HL-60/S4 (cell line): ENCODE data around the gene CSTPP1.

Experiments
- in situ Hi-C: fragments of 300-500 bp; cut with MboI; formaldehyde crosslinking; loops from 2 replicates; pipeline ENCODE4 v1.14.3; 2022; ENCODE audit warnings: low sequenced_read_pairs

CSTPP1 gene

GRCh38 chr11:47121731-47122130, 185.2 kb downstream of the CSTPP1 start:
- in situ Hi-C loops: no loop called here

GRCh38 chr11:47123094-47123493, 186.5 kb downstream of the CSTPP1 start:
- in situ Hi-C loops: no loop called here

- in situ Hi-C loops: no loop called here
These were observed 188.1 kb downstream of the CSTPP1 start for GRCh38 chr11:47124675-47125074.

- in situ Hi-C loops: no loop called here
These were observed 188.5 kb downstream of the CSTPP1 start for GRCh38 chr11:47125083-47125482.

- in situ Hi-C loops: no loop called here
These were observed 190.7 kb downstream of the CSTPP1 start for GRCh38 chr11:47127213-47127612.

GRCh38 chr11:47130543-47130942, 194.0 kb downstream of the CSTPP1 start:
- in situ Hi-C loops: no loop called here

- in situ Hi-C loops: no loop called here
These were observed 194.6 kb downstream of the CSTPP1 start for GRCh38 chr11:47131136-47131535.

GRCh38 chr11:47132490-47132889, 195.9 kb downstream of the CSTPP1 start:
- in situ Hi-C loops: no loop called here

- in situ Hi-C loops: no loop called here
These were observed 196.4 kb downstream of the CSTPP1 start for GRCh38 chr11:47132981-47133380.

GRCh38 chr11:47136327-47136726, 199.8 kb downstream of the CSTPP1 start:
- in situ Hi-C loops: no loop called here

- in situ Hi-C loops: no loop called here
These were observed 200.4 kb downstream of the CSTPP1 start for GRCh38 chr11:47136921-47137320.

GRCh38 chr11:47137476-47137875, 200.9 kb downstream of the CSTPP1 start:
- in situ Hi-C loops: no loop called here

GRCh38 chr11:47139878-47140277, 203.3 kb downstream of the CSTPP1 start:
- in situ Hi-C loops: no loop called here

- in situ Hi-C loops: no loop called here
These were observed 206.8 kb downstream of the CSTPP1 start for GRCh38 chr11:47143322-47143721.

GRCh38 chr11:47144541-47144940, 208.0 kb downstream of the CSTPP1 start:
- in situ Hi-C loops: no loop called here

GRCh38 chr11:47147250-47147649, 210.7 kb downstream of the CSTPP1 start:
- in situ Hi-C loops: no loop called here

GRCh38 chr11:47147681-47148080, 211.1 kb downstream of the CSTPP1 start:
- in situ Hi-C loops: no loop called here

- in situ Hi-C loops: no loop called here
These were observed 211.7 kb downstream of the CSTPP1 start for GRCh38 chr11:47148270-47148669.

GRCh38 chr11:47148903-47149531, 212.5 kb downstream of the CSTPP1 start:
- in situ Hi-C loops: no loop called here

GRCh38 chr11:47149782-47150181, 213.2 kb downstream of the CSTPP1 start:
- in situ Hi-C loops: loop anchor here (10.0 kb wide), 2 partner anchors 235 to 265 kb away; partner anchors contain the start of gene LRP4

GRCh38 chr11:47152126-47152952, 215.8 kb downstream of the CSTPP1 start:
- in situ Hi-C loops: loop anchor here (10.0 kb wide), 2 partner anchors 238 to 268 kb away; partner anchors contain the start of gene LRP4
